RCC 7860 (cell line): ENCODE measurements around the gene SSBP3.

Source experiments
- DNase-seq: peaks from one replicate; pipeline ENCODE4 v3.0.0-alpha.2; 2015; ENCODE audit warnings: low spot score
- FAIRE-seq: peaks from 2 replicates; lab custom pipeline; 2012; peaks lifted over from hg19 to GRCh38; lab: Jason Lieb, UNC

Gene SSBP3

DNA sequence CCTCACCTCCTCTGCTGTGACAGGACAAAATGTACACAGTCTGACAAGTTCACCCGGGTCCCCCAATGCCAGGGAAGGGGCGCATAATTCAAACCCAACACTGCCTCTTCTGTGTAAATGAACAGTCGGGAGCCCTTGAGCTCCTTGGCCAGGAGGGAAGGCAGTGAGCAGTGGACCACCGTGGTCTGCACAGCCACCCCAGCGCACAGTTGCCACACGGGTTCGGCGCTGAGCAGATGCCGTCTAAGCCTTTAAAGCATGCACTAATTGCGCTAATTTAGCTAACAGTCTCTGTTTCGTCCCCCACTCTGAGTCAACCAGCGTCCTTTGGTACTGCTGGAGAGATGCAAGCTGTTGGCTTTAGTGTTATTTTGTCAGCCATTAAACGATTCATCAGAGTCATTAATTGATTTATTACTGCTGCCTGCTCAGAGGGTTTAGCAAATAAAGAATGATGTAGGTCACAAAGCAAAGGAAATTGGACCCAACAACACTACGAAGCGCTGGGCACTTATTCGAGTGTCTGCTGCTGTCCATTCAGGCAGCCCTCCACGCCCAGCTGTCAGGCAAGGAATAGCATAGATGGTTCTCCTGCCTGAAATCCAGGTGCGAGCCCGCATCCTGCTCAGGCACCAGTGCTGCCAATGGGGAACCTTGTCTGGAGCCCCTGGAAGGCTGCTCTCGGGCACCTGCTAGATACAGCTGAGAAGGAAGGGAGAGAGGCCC, 114.8 kb downstream of the SSBP3 start:
- no peak for FAIRE-seq

DNA sequence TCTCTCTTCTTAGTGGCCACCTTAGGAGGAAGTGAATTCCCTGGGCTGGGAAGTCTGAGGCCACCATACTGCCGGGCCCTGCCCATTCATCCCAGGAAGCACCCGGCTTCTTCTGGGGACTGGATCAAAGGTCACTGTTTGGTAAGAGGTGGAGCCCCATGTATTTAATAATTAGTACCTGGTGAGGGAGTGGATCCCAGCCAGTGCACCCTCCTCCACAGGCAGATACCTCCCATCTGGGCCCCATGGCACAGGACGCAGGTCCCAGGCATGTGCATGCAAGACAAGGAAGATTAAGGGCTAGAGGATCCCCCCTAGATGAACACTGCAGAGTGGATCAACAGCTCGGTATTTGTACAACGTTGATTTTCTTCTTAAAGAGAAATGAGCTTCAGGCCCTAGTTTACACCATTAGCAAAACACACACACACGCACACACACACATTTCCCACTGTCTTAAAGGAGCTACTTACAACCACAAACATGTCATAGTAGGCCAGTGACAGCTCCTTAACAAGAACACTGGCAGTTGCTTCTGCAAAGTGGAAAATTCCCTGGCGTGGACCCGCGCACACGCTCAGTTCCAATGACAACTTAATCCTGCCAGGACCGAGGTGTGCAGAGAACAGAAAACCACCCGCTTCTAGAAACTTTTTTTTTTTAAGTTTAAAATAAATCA, 115.5 kb downstream of the SSBP3 start:
- FAIRE-seq (no peak), DNase-seq (no peak)

More for the DNA sequence above, 114.8 kb downstream of the SSBP3 start:
- DNase-seq = no peak

DNA sequence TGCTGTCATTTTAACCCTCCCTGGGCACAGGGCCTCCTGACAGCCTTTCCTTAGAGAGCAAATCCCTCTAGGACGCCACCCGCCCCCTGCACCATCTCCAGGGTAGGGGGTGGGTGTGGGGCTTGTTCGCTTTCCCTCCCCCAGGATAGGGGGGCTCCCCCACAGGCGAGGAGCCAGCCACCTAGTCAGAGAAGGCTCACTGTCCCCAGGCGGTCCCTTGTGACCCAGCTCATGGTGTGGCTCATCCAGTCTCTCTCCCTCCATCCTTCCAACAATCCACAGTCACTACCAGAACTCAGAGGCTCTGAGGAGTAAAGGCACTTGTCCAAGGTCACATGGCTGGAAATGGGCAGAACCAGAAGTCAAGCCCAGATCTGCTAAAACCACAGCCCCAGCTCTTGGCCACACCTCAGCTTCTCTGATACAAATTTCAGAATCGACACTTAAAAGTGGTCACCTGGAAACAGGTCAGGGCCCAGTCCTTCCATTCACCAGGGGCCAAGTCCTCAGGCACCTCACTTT, 116.4 kb downstream of the SSBP3 start:
- DNase-seq (no peak), FAIRE-seq (no peak)

DNA sequence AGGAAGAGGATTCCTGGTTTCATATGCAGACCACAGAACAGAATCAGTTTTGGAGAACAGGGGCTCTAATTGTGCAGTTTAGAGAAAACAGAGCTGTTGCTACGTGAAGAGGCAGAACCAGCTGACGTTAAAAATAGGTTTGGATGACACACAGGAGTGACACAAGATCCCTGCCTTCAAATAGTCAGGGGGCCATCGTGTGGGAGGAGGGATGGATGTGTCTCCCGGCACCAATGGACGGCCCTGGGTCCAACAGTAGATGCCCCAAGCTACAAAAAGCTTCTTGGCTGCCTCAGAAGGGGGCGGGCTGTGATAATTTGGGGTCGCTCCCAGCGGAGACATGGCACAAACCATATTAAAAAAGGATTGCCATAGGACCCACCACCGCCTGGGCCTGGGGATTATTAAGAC, 118.4 kb downstream of the SSBP3 start:
- FAIRE-seq (no peak), DNase-seq (no peak)

GRCh38 chr1:54287176-54287650, 119.0 kb downstream of the SSBP3 start:
- DNase-seq (no peak), FAIRE-seq (no peak)

DNA sequence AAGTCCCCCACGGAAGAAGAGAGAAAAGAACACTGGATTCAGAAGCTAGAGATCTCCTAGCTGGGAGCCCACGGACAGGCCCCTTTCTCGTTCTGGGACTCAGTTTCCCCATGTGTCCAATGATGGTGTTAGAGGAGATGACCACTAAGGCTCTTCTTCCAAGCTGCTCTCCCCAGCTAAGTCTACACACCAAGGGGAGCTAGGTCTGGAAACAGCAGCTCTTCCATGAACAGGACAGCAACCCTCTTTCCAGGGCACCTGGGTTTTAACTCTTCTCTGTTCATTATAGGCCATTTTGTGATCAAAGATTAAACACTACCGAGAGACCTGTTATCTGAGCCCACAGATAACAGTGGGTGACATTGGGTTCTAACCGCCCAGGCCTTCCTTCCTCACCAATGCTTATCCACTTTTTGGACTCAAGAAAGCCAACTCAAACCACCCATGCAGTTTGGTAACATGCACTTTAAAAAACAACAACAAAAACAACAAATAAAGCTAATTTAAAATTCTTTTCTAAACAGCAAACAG, 120.3 kb downstream of the SSBP3 start:
- no peak for DNase-seq
- FAIRE-seq = no peak

GRCh38 chr1:54284781-54285529, 121.2 kb downstream of the SSBP3 start:
- FAIRE-seq (no peak), DNase-seq (no peak)

DNA sequence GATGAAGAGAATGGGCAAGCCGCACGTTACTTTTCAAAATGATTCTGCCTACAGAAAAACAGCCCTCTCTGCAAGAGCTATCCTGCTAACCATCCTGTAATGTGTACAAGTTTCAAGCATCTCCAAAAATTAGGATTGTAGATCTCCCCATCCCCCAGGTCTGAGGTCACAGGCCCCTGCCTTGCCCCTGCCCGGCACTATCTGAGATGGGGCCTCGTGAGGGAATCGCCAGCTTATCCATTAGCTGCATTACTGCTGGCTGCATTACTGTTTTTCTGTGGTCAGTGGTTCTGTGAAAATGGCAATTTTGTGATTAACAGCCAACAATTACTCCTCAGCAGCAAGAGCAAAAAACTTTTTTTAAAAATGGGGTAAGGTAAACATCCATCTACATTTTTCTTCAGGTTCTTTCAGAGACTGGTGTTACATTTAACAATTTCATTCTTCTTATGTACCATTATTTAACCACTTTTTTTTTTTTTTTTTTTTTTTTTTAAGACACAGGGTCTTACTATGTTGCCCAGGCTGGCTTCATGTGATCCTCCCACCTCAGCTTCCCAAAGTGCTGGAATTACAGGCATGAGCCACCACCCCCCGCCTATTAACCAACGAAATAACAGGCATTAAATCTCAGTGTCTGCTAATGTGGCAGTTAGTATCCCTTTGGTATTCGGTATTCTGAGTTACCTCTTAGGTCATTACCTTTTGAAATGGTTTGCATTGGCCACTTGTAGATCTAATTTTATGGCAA, 122.4 kb downstream of the SSBP3 start:
- FAIRE-seq = no peak

DNA sequence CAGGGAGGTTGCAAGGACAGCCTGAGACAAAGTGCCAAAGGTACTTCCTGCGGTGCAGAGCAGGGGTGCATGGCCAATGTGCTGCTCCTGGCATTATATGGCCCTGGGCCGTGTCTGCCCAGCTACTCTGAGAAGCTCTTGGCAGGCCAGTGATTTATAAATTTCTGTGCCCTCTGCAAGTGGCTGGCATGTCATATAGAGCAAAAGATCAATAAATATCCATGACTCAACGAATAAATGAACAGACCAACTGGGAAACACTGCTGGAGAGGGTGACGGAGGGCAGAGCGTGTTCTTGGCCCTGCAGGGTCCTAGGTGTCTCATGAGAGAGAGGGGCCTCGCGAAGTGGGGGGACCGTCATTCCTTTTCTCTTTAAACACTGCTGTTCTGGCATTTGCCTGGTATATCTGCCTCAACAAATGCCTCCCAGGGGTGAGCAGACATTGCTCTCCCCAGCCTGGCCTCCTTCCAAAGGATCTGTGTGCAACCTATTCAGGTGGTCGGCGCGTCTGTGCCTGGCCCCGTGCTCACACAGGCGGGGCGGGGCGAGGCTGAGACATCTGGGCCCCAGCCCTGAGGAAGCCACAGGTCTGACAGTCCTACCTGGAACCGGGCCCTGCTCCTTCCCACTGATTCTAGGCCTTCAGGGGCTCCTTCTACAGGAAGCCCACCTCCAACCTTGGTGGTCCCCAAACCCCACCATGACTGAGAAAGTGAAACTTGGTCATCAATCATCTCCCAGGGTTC, 123.9 kb downstream of the SSBP3 start:
- DNase-seq (no peak), FAIRE-seq (no peak)

More for the DNA sequence above, 122.4 kb downstream of the SSBP3 start:
- DNase-seq = no peak

DNA sequence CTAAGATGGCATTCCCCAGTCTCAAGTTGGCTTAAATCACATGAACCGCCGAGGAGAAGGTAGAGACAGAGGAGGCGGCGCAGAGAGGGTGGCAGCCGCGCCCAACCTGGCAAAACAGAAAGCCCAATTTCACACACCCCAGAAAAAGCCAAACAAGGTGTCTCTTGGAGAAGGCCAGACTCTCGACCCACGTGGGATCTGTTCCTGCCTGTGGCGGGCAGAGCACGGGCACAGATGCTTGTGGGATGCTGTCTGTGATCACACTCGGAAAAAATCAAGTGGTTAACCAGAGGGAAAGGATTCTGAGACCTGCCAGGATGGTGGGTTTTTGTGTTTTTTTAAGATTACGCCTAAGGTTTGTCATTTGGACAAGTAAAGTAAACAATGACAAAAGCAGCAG, 125.5 kb downstream of the SSBP3 start:
- no peak for DNase-seq
- no peak for FAIRE-seq

DNA sequence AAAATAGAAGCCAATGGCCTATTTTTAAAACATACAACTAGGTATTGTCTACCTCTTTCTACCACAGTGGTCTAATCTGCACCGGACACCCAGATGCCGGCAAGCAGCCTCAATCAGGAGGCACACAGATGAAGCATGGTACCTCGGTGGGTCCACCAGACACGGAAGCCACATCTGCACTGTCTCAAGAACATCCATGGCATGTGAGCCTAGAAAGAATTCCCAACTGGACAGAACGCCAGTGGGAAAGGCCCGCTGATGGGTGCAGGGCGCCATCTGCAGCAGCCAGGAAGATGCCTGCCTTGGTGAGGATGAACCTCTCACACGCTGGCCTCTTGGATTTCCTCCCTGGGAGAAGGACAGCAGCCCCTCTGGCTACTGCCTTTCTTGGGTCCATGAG, 126.7 kb downstream of the SSBP3 start:
- FAIRE-seq = no peak

DNA sequence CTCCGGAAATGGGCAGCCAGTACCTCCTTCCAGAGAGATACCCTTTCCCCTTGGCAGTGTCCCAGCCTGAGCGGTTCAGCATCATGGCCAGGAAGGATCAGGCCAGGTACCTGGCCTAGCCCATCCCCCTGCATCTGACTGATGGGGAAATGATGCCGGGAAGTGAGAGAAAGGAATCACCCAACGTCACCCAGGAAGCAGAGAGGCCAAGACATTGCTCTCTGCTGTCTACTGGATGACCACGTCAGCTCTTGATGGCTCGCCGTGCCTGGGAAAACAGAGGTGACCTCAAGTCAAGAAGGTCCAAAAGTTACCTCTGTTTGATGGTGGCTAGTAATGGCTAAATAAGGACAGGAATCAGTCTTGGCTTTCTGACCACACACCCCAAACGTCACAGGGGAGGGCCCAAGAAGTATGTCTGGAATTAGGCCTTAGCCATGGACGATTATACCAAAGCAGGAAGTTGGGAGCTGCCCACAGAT, 127.2 kb downstream of the SSBP3 start:
- DNase-seq (peak; percentile 14), FAIRE-seq (no peak)

More for the DNA sequence above, 126.7 kb downstream of the SSBP3 start:
- no peak for DNase-seq

GRCh38 chr1:54277451-54278341, 128.5 kb downstream of the SSBP3 start:
- no peak for FAIRE-seq
- no peak for DNase-seq

DNA sequence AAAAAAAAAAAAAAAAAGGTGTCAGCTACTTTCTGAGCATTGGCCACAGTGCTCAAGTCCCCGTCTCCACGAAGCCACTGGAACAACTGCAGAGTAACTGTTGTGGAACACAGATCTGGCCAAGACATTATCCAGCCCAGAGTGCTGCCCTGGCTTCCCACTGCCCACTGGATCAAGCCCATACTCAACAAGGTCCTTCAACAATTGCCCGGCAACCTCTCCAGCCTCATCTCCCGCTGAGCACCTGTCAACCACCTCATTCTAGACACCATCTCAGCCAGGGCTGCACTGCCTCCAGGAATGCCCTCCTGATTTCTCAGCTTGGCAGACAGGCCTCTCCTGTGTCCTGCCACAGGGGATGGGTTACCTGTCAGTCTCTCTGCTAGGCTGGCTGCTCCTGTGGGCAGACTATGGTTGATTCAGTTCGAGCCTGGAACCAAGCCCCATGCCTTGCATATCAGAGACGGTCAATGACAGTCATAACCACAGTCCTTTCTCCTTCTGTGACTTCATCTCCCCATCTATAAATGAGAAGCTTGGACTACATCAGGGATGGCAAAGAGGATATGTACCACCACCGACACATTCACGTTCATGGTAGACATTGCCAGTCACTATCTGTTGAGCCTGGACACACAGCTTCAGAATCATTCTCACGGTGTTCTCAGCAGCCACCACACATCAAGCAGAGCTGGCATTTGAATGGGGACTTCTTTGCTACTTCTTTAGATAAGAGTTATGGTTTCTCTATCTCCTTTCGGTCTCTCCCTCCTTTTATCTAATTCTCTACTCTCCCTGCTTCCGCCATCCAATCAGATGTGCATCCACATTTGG, 129.4 kb downstream of the SSBP3 start:
- DNase-seq = no peak
- no peak for FAIRE-seq

GRCh38 chr1:54275349-54275748, 130.8 kb downstream of the SSBP3 start:
- FAIRE-seq = no peak
- DNase-seq = no peak

- no peak for FAIRE-seq
These were observed 131.3 kb downstream of the SSBP3 start for GRCh38 chr1:54274881-54275280.

DNA sequence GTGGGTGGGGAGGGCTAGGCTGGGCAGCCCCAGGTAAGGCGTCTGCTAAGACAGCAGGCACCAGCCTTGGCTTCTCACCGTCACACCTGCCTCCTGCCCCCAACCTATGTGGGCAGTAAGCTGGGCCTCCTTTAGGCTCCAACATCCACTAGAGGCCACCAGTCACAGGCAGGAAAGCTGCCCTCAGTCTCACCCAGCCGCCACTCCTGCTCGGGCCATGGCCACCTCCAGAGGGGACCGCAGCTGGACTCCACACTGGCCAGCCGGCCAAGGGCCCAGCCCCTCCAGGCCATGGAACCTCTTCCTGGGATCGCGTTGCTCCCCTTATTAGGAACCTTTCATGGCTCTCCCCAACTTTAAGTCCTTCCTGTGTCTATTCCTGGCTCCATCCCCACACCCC, 131.7 kb downstream of the SSBP3 start:
- FAIRE-seq (no peak), DNase-seq (no peak)

More at GRCh38 chr1:54274881-54275280, 131.3 kb downstream of the SSBP3 start:
- no peak for DNase-seq

DNA sequence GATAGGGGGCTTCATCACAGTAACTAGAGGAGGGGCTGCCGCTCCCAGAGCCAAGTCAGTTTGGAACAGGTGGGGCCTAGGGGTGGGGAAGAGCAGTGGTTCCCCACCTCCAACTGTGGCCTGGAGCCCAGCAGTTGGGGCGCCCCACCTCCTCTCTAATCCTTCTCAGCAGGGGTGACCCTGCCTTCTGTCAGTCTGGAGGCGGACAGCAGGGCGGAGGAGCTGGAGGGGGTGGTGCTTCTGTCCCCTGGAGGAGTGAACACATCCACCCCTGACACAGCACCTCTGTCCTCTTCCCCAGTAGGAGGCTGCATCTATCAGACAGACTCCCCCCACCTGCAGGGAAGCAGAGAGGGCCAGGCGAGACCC, 132.4 kb downstream of the SSBP3 start:
- FAIRE-seq = no peak
- peak; percentile 31 for DNase-seq
